HEK293T (cell line): ENCODE measurements around the gene GRID1.

Source experiments
- CTCF ChIA-PET: fragments of 350-600 bp; formaldehyde crosslinking; extraction: SDS; loops from one replicate; lab custom pipeline; 2021; ENCODE audit warnings: antibody characterized with exemption, inconsistent platforms; lab: Yijun Ruan, JAX
- POLR2A ChIA-PET: fragments of 350-600 bp; formaldehyde crosslinking; extraction: SDS; loops from one replicate; lab custom pipeline; 2020; ENCODE audit warnings: antibody characterized with exemption, inconsistent platforms; lab: Yijun Ruan, JAX
- DNase-seq: peaks from one replicate; pipeline ENCODE4 v3.0.0; 2012; ENCODE audit warnings: mixed read lengths; ENCODE audit errors: extremely low spot score
- ARNT ChIP-seq: fragments of 450-650 bp; IDR thresholded peaks from 2 replicates; pipeline ENCODE4 v1.6.1; 2017; ENCODE audit warnings: mild to moderate bottlenecking
- BHLHE40 ChIP-seq: fragments of 450-650 bp; IDR thresholded peaks from 2 replicates; pipeline ENCODE4 v1.6.1; 2016; ENCODE audit warnings: mild to moderate bottlenecking, moderate library complexity, borderline replicate concordance
- CTBP1 ChIP-seq: fragments of 450-650 bp; IDR thresholded peaks from 2 replicates; pipeline ENCODE4 v1.6.1; 2016; ENCODE audit warnings: borderline replicate concordance
- ELF4 ChIP-seq: fragments of 450-650 bp; IDR thresholded peaks from 2 replicates; pipeline ENCODE4 v1.6.1; 2017; ENCODE audit warnings: antibody characterized with exemption
- FOXA1 ChIP-seq: fragments of 450-650 bp; IDR thresholded peaks from 2 replicates; pipeline ENCODE4 v1.6.1; 2016; ENCODE audit warnings: mild to moderate bottlenecking
- FOXK2 ChIP-seq: fragments of 450-650 bp; IDR thresholded peaks from 2 replicates; pipeline ENCODE4 v1.6.1; 2016; ENCODE audit warnings: mild to moderate bottlenecking
- FOXM1 ChIP-seq: fragments of 450-650 bp; IDR thresholded peaks from 2 replicates; pipeline ENCODE4 v1.6.1; 2017; ENCODE audit warnings: mild to moderate bottlenecking, borderline replicate concordance
- HDGF ChIP-seq: fragments of 450-650 bp; IDR thresholded peaks from 2 replicates; pipeline ENCODE4 v1.6.1; 2017; ENCODE audit warnings: antibody characterized with exemption, borderline replicate concordance
- L3MBTL2 ChIP-seq: fragments of 450-650 bp; conservative IDR thresholded peaks from 2 replicates; pipeline ENCODE4 v1.6.1; 2016; ENCODE audit warnings: mild to moderate bottlenecking
- LEF1 ChIP-seq: fragments of 450-650 bp; IDR thresholded peaks from 2 replicates; pipeline ENCODE4 v1.6.1; 2017; ENCODE audit warnings: mild to moderate bottlenecking, borderline replicate concordance
- NFRKB ChIP-seq: fragments of 450-650 bp; IDR thresholded peaks from 2 replicates; pipeline ENCODE4 v1.6.1; 2016; ENCODE audit warnings: mild to moderate bottlenecking, moderate library complexity
- PKNOX1 ChIP-seq: fragments of 450-650 bp; IDR thresholded peaks from 2 replicates; pipeline ENCODE4 v1.6.1; 2016
- SP1 ChIP-seq: fragments of 450-650 bp; IDR thresholded peaks from 2 replicates; pipeline ENCODE4 v1.6.1; 2017
- SUZ12 ChIP-seq: fragments of 450-650 bp; IDR thresholded peaks from 2 replicates; pipeline ENCODE4 v1.6.1; 2016; ENCODE audit warnings: mild to moderate bottlenecking
- TARDBP ChIP-seq: fragments of 450-650 bp; IDR thresholded peaks from 2 replicates; pipeline ENCODE4 v1.6.1; 2016
- ZNF384 ChIP-seq: fragments of 450-650 bp; IDR thresholded peaks from 2 replicates; pipeline ENCODE4 v1.6.1; 2016

GRID1 gene

DNA sequence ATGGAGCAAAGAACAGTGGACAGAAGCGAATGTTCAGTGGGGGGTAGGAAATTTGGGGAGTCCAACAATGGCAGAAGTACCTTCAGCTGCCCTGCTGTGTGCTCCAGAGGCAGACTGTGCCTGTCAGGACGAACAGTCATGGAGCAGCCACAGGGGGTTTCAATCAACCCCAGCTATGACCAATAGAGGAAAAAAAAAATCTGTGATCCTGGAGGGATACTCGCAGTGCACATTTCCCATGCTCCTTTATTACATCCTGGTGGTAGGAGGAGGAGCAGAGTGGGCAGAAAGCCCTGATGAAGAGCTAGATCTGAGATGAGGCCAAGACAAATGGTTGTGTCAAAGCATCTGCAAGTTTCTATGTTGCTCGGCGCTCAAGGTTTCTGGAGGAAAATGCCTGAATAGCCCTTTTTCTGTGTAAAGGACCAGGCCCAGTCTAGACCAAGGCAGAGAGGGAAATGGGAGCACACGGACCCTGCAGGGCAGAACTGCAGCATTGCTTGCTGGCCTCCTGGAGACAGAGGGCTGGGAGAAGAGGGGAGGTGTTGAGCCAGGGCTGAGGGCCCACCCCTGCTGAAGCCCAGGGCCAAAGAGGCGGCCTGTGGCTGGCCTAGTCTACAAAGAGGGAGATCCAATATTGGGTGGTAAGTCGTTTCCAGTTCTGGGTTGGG lies 201.5 kb downstream of the GRID1 start:
- ChIA-PET POLR2A (no interaction called here), CTCF (interaction anchor here (0.6 kb wide), 1 partner anchor 86 kb away, joined by 3 read pairs; no protein-coding TSS in a partner anchor)
- DNase-seq, result no peak
- TF ChIP-seq LEF1, result no peak
- TF ChIP-seq CTBP1, result no peak
- no peak for TF ChIP-seq ARNT
- no peak for TF ChIP-seq ELF4
- no peak for TF ChIP-seq L3MBTL2
- TF ChIP-seq FOXA1, result no peak
- no peak for TF ChIP-seq PKNOX1
- TF ChIP-seq NFRKB, result no peak
- TF ChIP-seq FOXK2, result no peak
- no peak for TF ChIP-seq BHLHE40
- TF ChIP-seq ZNF384, result no peak
- TF ChIP-seq HDGF, result no peak

GRCh38 chr10:86164174-86164774 lies 202.3 kb downstream of the GRID1 start:
- TF ChIP-seq SP1, result no peak
- TF ChIP-seq FOXA1, result no peak
- TF ChIP-seq TARDBP, result no peak
- no peak for TF ChIP-seq ARNT
- TF ChIP-seq PKNOX1, result no peak
- TF ChIP-seq BHLHE40, result no peak
- TF ChIP-seq NFRKB, result no peak
- TF ChIP-seq FOXK2, result no peak
- TF ChIP-seq FOXM1, result no peak
- TF ChIP-seq L3MBTL2, result no peak
- no peak for TF ChIP-seq ELF4
- CTCF ChIA-PET, result interaction anchor here (0.6 kb wide), 1 partner anchor 85 kb away, joined by 3 read pairs; no protein-coding TSS in a partner anchor
- no peak for DNase-seq
- POLR2A ChIA-PET, result no interaction called here

GRCh38 chr10:86163522-86164173 lies 202.9 kb downstream of the GRID1 start:
- no peak for DNase-seq
- ChIA-PET POLR2A (no interaction called here), CTCF (no interaction called here)
- TF ChIP-seq L3MBTL2, result no peak
- TF ChIP-seq ZNF384, result no peak
- TF ChIP-seq NFRKB, result no peak
- TF ChIP-seq PKNOX1, result no peak
- no peak for TF ChIP-seq FOXM1
- no peak for TF ChIP-seq FOXA1
- TF ChIP-seq LEF1, result no peak
- no peak for TF ChIP-seq ELF4

GRCh38 chr10:86162696-86163400 lies 203.7 kb downstream of the GRID1 start:
- TF ChIP-seq PKNOX1 (no peak), NFRKB (no peak), FOXK2 (no peak), FOXM1 (no peak), BHLHE40 (no peak), FOXA1 (no peak), TARDBP (no peak), SUZ12 (no peak), ARNT (no peak), ELF4 (no peak), ZNF384 (no peak), LEF1 (no peak), L3MBTL2 (no peak), HDGF (no peak), CTBP1 (no peak), SP1 (no peak)
- DNase-seq, result no peak
- ChIA-PET CTCF (no interaction called here), POLR2A (no interaction called here)

GRCh38 chr10:86162036-86162435 lies 204.6 kb downstream of the GRID1 start:
- POLR2A ChIA-PET, result no interaction called here

More at GRCh38 chr10:86162036-86162435, 204.6 kb downstream of the GRID1 start:
- TF ChIP-seq FOXA1 (no peak), CTBP1 (no peak), LEF1 (no peak), FOXK2 (no peak), ARNT (no peak), SUZ12 (no peak), NFRKB (no peak), PKNOX1 (no peak), L3MBTL2 (no peak), FOXM1 (no peak), BHLHE40 (no peak), TARDBP (no peak)
- CTCF ChIA-PET, result no interaction called here
- DNase-seq, result no peak
